NCI-H2196 (cell line): ENCODE data around the gene SYNE3.

Experiments used
- DNase-seq: peaks from one replicate; lab custom pipeline; 2025; ENCODE audit not compliant: unreplicated experiment; lab: John Stamatoyannopoulos, UW

Gene SYNE3

GRCh38 chr14:95474941-95475340 lies 41.5 kb downstream of the SYNE3 start:
- no peak for DNase-seq

- DNase-seq: no peak
Observed at GRCh38 chr14:95474486-95474885, 42.0 kb downstream of the SYNE3 start.

GRCh38 chr14:95472819-95473251 lies 43.6 kb downstream of the SYNE3 start:
- DNase-seq: no peak

DNA sequence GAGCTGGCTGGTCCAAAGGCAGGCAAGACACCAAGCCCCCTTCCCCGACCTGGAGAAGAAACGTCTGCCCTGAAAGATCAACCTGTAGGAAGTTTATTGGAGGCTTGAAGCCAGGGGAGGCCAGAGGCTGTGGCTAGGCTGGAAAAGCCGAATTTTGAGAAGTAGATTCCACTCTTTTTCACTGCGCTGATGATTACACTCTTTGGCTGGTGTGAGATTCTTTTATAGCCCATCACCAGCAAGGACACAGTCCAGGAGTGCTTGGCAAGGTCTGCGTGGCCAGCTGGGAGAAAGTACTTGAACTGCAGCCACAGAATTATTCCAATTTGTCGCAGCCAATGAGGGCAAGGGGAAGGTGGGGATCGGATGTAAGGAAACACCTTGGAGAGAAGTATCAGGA lies 45.0 kb downstream of the SYNE3 start:
- DNase-seq: no peak

DNA sequence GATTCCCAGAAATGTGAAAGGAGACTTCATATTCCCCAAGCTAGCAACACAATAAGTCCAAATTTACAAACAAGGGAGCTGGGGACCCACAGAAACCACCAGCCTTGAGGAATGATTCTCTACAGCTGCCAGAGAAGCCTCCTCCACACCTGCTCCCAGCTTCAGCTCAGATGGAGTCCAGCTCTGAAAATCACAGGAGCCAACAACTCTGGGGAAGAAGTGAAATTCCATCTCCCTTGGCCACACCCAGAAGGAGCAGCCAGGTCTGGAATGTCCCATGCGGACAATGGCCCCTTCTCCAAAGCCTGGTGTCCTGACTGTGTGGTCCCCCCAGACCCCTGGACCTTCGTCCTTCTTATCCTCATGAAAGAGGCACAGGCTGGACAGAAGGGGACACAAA lies 45.4 kb downstream of the SYNE3 start:
- DNase-seq: no peak

DNA sequence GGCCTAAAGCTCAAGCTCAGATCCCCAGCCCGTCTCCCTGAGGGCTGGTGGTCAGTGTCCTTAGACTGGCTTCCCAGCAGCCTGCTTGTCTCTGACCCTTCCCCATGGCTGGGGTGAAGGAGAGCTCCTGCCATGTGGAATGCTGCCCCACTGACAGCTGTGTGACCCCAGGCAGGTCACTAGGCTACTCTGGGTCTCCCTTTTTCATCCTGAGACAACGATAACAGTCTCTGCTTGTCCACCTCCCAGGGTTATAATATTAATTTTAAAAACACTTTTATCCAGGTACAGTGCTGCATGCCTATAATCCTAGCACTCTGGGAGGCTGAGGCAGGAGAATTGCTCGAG lies 47.3 kb downstream of the SYNE3 start:
- DNase-seq: no peak

GRCh38 chr14:95468448-95469133 lies 47.9 kb downstream of the SYNE3 start:
- no peak for DNase-seq

DNA sequence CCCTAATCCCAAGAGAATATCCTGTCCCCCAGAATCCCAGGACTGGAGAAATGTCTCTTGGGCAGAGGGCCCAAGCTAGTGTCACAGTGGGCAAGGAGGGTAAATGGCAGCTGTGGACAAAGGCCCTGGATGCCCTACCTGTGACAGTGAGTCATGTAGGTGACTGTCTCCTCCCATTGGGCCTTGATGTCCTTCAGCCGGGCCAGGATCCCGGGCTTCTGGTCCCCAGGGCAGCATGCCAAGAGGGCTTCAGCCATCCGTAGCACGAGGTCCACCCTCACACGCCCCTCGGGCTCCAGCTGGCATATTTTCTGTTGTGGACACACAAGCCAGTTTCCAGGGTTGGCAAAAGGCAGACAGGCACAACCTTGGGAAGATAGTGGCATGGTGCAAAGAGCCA lies 48.8 kb downstream of the SYNE3 start:
- DNase-seq: no peak

DNA sequence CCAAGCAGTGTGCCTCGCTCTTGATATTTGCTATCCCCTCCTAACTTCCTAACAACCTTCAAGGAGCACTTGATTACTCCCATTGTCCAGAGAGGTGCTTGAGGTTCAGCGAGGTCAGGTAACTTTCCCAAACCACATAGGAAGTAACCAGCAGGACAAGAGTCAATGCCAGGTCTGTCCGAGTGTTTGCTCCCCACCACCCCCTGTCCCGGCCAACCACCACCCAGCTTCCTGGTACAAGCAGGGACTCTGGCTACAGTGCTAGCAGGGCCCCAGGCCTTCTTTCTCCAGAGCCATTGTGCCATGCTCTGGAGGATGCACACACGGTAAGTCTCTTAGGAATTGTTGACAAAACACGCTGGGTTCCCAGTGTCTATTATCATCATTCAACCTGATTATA lies 49.2 kb downstream of the SYNE3 start:
- DNase-seq: no peak
